GM18907 (cell line): ENCODE data around the gene TRMT44.

Experiments
- ATAC-seq: cut with Tn5 transposase; IDR thresholded peaks from one replicate; pipeline ENCODE4 v1.9.1; 2021; ENCODE audit warnings: mild to moderate bottlenecking, moderate library complexity; ENCODE audit not compliant: unreplicated experiment

The TRMT44 gene

DNA sequence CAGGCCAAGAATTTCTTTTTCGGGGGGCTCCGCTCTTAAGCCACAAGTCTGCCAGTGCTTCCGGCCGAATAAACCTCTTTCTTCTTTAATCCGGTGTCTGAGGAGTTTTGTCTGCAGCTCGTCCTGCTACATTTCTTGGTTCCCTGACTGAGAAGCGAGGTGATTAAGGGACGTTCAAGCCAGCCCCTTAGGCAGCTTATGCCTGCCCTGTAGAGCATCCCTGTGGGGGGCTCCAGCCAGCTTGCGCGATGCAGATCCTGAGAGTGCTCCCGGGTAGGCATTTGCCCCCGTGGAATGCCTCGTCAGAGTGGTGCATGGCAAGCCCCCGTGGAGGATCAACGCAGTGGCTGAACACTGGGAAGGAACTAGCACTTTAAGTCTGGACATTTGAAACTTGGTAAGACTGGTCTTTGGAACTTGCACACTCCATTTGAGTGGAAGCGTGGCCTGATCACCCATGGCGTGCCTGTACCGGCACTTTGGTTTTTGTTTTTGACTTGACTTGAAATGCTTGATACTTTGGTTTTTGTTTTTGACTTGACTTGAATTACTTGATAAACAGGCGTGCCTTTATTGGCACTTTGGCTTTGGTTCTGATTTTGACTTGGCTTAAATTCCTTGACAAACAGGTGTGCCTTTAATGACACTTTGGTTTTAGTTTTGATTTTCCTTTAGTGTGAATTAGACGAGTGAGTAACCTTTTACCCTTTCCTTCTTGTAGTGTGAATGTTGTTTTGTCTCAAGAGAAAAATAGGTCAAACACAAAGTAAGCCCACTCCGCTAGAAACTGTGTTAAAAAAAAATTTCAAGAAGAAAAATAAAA lies 6.1 kb upstream of the TRMT44 start:
- no peak for ATAC-seq

GRCh38 chr4:8435656-8436121 lies 4.9 kb upstream of the TRMT44 start:
- ATAC-seq: peak; percentile 60

GRCh38 chr4:8437281-8437680 lies 3.3 kb upstream of the TRMT44 start:
- ATAC-seq: no peak

GRCh38 chr4:8438743-8439142 lies 1.8 kb upstream of the TRMT44 start:
- no peak for ATAC-seq

- ATAC-seq: no peak
These were observed 1.4 kb upstream of the TRMT44 start for GRCh38 chr4:8439168-8439567.

- ATAC-seq: peak; percentile 27
These were observed 574 bp upstream of the TRMT44 start for GRCh38 chr4:8439914-8440491.

DNA sequence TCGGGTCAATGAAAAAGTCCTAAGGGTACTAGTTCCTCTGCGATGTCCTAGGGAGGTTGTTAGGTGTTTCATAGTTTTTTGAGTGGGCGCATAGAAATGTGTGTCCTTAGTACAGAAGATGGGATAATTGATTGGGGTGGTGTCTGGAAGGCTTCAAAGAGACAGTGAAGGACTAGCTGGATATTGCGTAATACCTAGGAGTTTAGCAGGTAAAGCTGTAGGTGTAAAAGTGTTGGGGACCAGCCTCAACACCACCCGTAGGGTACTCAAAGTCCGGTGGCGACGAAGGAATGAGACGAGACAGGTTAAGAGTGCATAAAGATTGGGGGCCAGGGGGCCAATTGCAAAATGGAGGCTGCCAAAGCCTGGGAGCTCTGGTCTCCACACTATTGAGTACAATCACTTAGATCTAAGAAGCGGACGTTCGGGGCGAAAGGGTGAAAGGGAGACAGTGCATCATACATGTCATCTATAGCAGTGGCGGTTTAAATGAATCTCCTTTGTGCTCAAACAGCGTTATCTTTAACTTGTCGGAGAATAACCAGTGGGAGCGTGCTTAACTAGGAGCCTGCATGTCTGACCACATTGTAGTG lies 1.0 kb downstream of the TRMT44 start:
- ATAC-seq: no peak

DNA sequence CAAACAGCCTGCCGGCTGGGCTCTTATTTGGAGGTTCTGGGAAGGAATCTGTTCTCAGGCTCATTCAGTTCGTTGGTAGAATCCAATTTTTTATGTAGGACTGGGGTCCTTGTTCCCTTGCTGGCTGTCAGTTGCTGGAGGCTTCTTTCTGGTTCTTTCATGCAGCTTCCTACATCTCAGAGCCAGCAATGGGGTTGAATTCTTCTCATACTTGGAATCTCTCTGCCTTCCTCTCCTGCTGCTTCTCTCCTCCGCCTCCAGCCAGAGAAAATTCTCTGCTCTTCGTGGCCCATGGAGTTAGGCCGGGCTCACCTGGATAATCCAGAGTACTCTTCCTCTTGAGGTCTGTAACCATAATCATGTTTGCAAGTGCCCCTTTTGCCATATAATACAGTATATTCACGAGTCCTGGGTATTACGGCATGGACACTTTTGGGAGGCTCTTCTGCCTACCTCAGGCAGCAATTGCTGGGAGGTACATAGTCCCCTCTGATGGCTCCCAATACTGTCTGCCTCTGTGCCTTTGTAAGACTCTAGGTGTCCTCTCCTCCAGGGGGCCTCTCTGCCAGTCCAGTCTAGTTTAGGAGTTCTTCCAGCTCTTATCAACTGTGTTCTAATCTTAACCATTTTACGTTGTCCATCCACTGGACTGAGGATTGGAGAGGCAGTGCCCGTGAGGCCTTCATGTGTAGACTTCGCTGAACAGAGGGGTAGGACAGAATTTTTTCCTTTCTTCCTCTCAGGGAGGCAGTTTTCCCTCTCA lies 2.2 kb downstream of the TRMT44 start:
- no peak for ATAC-seq

DNA sequence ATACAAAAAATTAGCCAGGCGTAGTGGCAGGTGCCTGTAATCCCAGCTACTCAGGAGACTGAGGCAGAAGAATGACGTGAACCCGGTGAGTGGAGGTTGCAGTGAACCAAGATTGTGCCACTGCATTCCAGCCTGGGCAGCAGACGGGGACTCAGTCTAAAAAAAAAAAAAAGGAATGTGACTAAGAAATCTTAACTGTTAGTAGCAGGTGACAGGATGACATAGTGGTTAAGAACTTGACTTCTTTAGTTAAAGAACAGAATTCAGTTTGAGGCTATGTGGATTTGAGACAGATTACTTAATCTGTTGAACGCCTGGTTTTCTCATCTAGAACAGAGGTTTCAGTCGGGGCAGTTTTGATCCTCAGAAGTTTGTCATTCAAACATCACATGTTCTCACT lies 3.2 kb downstream of the TRMT44 start:
- ATAC-seq: no peak

DNA sequence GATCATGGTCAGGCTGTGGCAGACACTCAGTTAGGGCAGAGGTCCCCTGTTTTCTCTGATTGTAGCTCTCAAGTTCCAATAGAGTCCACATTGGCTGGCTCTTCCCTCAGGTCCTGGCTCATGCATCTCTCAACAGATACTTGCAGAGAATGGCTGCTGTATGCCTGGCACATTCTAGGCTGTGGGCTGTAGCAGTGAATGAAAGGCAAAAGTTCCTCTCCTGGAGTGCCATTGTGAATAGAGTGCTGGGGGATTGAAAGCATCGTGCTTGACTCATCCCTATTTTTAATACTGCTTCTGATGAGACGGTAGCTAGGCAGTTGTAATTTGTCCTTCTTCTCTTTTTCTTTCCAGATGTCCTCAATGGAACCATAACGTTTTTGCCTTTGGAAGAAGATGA lies 5.5 kb downstream of the TRMT44 start:
- ATAC-seq: no peak

GRCh38 chr4:8451440-8452182 lies 11.0 kb downstream of the TRMT44 start:
- no peak for ATAC-seq

- ATAC-seq: no peak
These were observed 13.4 kb downstream of the TRMT44 start for GRCh38 chr4:8453957-8454356.

GRCh38 chr4:8457646-8458252 lies 17.2 kb downstream of the TRMT44 start:
- ATAC-seq: no peak

DNA sequence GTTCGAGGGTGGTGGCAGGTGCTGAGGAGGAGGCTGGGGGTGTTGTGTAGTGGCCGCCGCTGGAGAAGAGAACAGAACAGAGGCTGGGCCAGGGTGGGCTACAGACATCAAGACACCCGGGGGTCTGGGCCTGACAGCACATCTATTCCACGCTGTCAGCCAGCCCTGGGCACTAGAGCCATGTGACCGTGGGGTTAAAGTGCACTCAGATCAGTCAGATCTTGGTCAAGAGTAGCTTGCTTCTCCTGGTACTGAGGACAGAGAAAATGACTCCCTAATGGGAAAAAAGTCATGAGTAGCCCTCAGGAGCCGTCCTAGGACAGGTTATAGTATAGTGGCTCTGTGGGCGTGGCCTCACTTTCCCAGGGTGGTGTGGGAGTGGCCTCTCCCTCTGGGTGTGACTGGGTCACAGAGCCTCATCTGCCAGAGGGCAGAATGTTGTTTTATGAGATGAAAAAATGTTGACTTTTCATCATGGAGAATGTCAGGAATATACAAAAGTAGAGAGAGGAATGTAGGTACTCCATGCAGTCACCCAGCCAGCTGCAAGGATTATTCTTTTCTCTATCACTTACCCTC lies 19.4 kb downstream of the TRMT44 start:
- ATAC-seq: no peak

GRCh38 chr4:8461086-8461485 lies 20.5 kb downstream of the TRMT44 start:
- ATAC-seq: no peak

DNA sequence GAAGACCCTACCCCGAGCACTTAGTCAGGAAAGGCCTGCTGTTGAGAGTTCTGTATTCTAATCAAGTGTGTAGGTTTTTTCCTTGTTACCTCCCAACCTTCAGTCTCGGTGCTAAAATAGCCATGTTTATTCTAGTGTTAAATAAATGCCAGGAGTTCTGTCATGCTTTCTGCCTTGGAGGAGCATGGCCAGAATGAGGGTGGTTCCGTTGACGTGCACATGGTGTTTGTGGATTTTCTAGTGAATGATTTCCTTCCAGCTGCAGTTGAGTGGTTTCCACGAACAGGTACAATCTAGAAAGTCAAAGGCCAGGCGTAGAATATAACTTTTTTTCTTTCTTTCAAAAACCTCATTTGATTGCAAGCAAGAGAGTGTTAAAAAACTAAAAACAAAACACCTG lies 21.0 kb downstream of the TRMT44 start:
- no peak for ATAC-seq

- ATAC-seq: no peak
These were observed 23.2 kb downstream of the TRMT44 start for GRCh38 chr4:8463811-8464210.

- ATAC-seq: no peak
These were observed 23.8 kb downstream of the TRMT44 start for GRCh38 chr4:8464381-8464780.

- no peak for ATAC-seq
These were observed 25.3 kb downstream of the TRMT44 start for GRCh38 chr4:8465615-8466611.
